Measurements from ENCODE around the gene COL24A1. TPM values are rescaled to one million over a fixed set of nuclear protein-coding genes. Genes with fewer than 3 reads are reported as not detected.

The COL24A1 gene
- total and polyA plus RNA-seq, 2 donors (not counting 1 experiment from before 2014, with no cell fraction given) = not detected

DNA sequence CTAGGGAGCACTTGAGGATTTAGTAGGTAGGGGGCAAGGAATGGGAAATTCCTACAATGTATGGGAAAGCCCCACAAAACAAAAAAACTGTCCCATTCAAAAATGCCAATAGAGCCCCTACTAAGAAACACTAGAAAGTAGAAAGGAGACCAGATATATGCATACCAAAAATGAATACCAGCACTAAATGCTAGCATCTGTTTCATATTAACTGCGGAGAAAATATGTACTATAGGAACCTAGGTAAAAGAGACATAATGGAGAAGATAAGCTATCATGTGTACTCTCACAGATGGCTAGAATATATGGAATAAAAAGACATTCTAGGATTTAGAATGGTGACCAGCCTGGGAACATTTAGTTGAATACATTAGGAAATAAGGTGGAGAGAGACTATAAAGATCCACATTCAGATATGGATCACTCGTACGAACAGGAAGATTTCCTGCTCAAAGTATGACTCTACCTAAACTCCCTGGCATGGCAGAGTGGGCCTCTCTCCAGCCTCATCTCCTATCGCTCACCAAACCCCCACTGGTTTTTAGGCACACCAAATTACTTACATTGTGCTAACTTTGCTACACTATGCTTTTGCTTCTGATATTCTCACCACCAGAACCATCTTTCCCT is 466.7 kb downstream of the COL24A1 start:
- Histone ChIP-seq H3K79me2 (ENCODE audit: control insufficient read depth, insufficient read depth, low read length) (peaks cover 21% of the 10 kb centered on the region), H3K27ac (ENCODE audit: low read length in 2 of 2) (no peak overlapping the region), H3K27me3 (replicated peaks in 1 of 4; ENCODE audit: control extremely low read depth in 1 of 4, control insufficient read depth in 3 of 4, insufficient read depth in 4 of 4, low read length in 3 of 4) (no peaks in the 10 kb centered on the region), H3K4me2 (replicated peaks; ENCODE audit: low read depth, low read length, poor library complexity, severe bottlenecking) (no peak overlapping the region), H3K9me3 (ENCODE audit: control extremely low read depth in 1 of 3, control insufficient read depth in 2 of 3, insufficient read depth in 1 of 3, low read length in 2 of 3) (no peaks in the 10 kb centered on the region), H3K9ac (ENCODE audit: low read length) (no peak overlapping the region), H2AFZ (ENCODE audit: insufficient read depth, low read depth, low read length, poor library complexity, severe bottlenecking) (no peak overlapping the region), H3K36me3 (replicated peaks in 1 of 2; ENCODE audit: control extremely low read depth in 1 of 2, control insufficient read depth in 1 of 2, extremely low read depth in 1 of 2, insufficient read depth in 2 of 2, low read length in 1 of 2) (peaks cover 12% of the 10 kb centered on the region in 2 experiments), H4K20me1 (ENCODE audit: control insufficient read depth, insufficient read depth, low read length, poor library complexity, severe bottlenecking) (peaks cover 8% of the 10 kb centered on the region), H3K4me3 (ENCODE audit: control extremely low read depth in 1 of 5, extremely low read depth in 1 of 5, insufficient read depth in 1 of 5, low read depth in 2 of 5, low read length in 4 of 5) (no peak overlapping the region), H3K4me1 (ENCODE audit: control insufficient read depth in 2 of 2, insufficient read depth in 2 of 2, low read length in 2 of 2) (no peaks in the 10 kb centered on the region)
- H3K9me3 Mint-ChIP-seq (ENCODE audit: insufficient read depth) = no peaks in the 10 kb centered on the region
- DNase-seq (no peak), ATAC-seq (ENCODE audit: low read depth) (no peak)
- H3K4me1 Mint-ChIP-seq = peaks cover 2% of the 10 kb centered on the region
- intact Hi-C loops (cut with micrococcal nuclease) = no loop called here
- CTCF ChIA-PET = no interaction called here
- POLR2A ChIA-PET = no interaction called here
- no peak overlapping the region for H3K27ac Mint-ChIP-seq
- WGBS (ENCODE audit: insufficient coverage) = 97% methylated on average over 3 of the region's 4 CpGs
- TF ChIP-seq EZH2 (IDR thresholded peaks at IDR 0.05; ENCODE audit: borderline replicate concordance, insufficient read depth, low read depth, low read length, poor library complexity, severe bottlenecking) = no peak
- TF ChIP-seq, protein P1, sequence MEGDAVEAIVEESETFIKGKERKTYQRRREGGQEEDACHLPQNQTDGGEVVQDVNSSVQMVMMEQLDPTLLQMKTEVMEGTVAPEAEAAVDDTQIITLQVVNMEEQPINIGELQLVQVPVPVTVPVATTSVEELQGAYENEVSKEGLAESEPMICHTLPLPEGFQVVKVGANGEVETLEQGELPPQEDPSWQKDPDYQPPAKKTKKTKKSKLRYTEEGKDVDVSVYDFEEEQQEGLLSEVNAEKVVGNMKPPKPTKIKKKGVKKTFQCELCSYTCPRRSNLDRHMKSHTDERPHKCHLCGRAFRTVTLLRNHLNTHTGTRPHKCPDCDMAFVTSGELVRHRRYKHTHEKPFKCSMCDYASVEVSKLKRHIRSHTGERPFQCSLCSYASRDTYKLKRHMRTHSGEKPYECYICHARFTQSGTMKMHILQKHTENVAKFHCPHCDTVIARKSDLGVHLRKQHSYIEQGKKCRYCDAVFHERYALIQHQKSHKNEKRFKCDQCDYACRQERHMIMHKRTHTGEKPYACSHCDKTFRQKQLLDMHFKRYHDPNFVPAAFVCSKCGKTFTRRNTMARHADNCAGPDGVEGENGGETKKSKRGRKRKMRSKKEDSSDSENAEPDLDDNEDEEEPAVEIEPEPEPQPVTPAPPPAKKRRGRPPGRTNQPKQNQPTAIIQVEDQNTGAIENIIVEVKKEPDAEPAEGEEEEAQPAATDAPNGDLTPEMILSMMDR (IDR thresholded peaks at IDR 0.05) = no peak
- H3K4me3 Mint-ChIP-seq = no peak overlapping the region
- no peaks in the 10 kb centered on the region for H3K27me3 Mint-ChIP-seq

DNA sequence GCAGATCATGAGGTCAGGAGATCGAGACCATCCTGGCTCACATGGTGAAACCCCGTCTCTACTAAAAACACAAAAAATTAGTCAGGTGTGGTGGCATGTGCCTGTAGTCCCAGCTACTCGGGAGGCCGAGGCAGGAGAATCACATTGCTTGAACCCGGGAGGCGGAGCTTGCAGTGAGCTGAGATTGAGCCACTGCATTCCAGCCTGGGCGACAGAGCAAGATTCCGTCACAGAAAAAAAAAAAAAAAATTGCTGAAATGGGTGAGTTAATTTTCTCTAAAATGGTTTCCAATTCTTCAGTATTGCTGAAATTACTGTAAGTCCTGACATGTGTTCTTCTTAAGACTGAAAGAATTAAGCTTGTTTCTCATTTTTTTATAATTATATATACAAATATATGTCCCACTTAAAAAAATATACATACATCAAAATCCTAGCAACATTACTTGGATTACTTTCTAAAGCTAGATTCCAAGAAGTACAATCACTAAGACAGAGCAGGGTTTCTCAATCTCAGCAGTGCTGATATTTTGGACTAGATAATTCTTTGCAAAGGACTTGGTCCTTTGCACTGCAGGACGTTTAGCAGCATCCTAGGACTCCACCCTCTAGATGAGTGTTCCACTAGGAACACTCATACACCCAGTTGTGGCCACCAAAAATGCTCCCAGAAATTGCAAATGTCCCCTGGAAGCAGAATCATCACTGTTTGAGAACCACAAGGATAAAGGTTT is 473.1 kb downstream of the COL24A1 start:
- H3K27ac Mint-ChIP-seq = no peak overlapping the region
- Histone ChIP-seq H3K27ac (ENCODE audit: low read length in 2 of 2) (no peak overlapping the region), H3K4me3 (ENCODE audit: control extremely low read depth in 1 of 5, extremely low read depth in 1 of 5, insufficient read depth in 1 of 5, low read depth in 2 of 5, low read length in 4 of 5) (no peak overlapping the region), H3K4me1 (ENCODE audit: control insufficient read depth in 2 of 2, insufficient read depth in 2 of 2, low read length in 2 of 2) (no peaks in the 10 kb centered on the region), H4K20me1 (ENCODE audit: control insufficient read depth, insufficient read depth, low read length, poor library complexity, severe bottlenecking) (no peaks in the 10 kb centered on the region), H2AFZ (ENCODE audit: insufficient read depth, low read depth, low read length, poor library complexity, severe bottlenecking) (no peak overlapping the region), H3K4me2 (replicated peaks; ENCODE audit: low read depth, low read length, poor library complexity, severe bottlenecking) (no peak overlapping the region), H3K36me3 (replicated peaks in 1 of 2; ENCODE audit: control extremely low read depth in 1 of 2, control insufficient read depth in 1 of 2, extremely low read depth in 1 of 2, insufficient read depth in 2 of 2, low read length in 1 of 2) (peaks cover 8 to 19% of the 10 kb centered on the region in 2 experiments), H3K9ac (ENCODE audit: low read length) (no peak overlapping the region), H3K79me2 (ENCODE audit: control insufficient read depth, insufficient read depth, low read length) (peaks cover 7% of the 10 kb centered on the region), H3K9me3 (ENCODE audit: control extremely low read depth in 1 of 3, control insufficient read depth in 2 of 3, insufficient read depth in 1 of 3, low read length in 2 of 3) (no peaks in the 10 kb centered on the region), H3K27me3 (replicated peaks in 1 of 4; ENCODE audit: control extremely low read depth in 1 of 4, control insufficient read depth in 3 of 4, insufficient read depth in 4 of 4, low read length in 3 of 4) (no peaks in the 10 kb centered on the region)
- no peaks in the 10 kb centered on the region for H3K9me3 Mint-ChIP-seq (ENCODE audit: insufficient read depth)
- 93% methylated on average over 8 of the region's 9 CpGs for WGBS (ENCODE audit: insufficient coverage)
- intact Hi-C loops (cut with micrococcal nuclease) = no loop called here
- no peak overlapping the region for H3K4me3 Mint-ChIP-seq
- H3K27me3 Mint-ChIP-seq = no peaks in the 10 kb centered on the region
- ChIA-PET CTCF (interaction anchor here (1.2 kb wide), 1 partner anchor 375 kb away, joined by 5 read pairs; no protein-coding TSS in a partner anchor), POLR2A (no interaction called here)
- DNase-seq (no peak), ATAC-seq (ENCODE audit: low read depth) (no peak)
- no peak for TF ChIP-seq EZH2 (IDR thresholded peaks at IDR 0.05; ENCODE audit: borderline replicate concordance, insufficient read depth, low read depth, low read length, poor library complexity, severe bottlenecking)
- TF ChIP-seq, protein P1 (IDR thresholded peaks at IDR 0.05) = no peak
- no peaks in the 10 kb centered on the region for H3K4me1 Mint-ChIP-seq
